HG03571 (cell line): ENCODE measurements around the gene IL2RA.
"Not testable (repeated sequence)": the region's sequence is repeated elsewhere in the genome, so short reads cannot be mapped to it uniquely, and the experiment has no call there.

Experiments
- ATAC-seq: cut with Tn5 transposase; IDR thresholded peaks from one replicate; pipeline ENCODE4 v1.9.1; 2021; ENCODE audit not compliant: unreplicated experiment

The IL2RA gene

DNA sequence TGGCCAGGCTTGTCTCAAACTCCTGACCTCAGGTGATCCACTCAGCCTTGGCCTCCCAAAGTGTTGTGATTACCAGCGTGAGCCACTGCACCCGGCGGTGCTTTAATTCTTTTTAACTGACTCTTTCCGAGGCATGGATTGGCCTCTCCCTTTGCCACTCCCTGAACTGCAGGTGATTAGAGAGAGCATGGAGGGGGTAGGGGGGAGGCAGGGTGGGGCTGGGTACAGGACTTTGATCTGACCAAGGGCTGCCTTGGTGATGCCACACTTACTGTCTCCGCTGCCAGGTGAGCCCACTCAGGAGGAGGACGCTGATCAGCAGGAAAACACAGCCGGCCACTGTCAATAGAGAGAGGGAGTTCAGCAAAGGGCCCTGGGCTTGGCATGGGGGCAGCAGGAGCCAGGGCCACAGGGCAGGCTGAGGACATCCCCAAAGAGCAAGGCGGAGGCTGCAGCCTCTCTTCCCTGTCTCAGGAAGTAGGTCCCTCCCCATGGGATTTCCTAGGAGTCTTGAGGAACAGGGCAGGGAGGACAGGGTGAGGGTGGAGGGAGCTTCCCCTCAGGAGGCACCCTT is 44.3 kb downstream of the IL2RA start:
- no peak for ATAC-seq

DNA sequence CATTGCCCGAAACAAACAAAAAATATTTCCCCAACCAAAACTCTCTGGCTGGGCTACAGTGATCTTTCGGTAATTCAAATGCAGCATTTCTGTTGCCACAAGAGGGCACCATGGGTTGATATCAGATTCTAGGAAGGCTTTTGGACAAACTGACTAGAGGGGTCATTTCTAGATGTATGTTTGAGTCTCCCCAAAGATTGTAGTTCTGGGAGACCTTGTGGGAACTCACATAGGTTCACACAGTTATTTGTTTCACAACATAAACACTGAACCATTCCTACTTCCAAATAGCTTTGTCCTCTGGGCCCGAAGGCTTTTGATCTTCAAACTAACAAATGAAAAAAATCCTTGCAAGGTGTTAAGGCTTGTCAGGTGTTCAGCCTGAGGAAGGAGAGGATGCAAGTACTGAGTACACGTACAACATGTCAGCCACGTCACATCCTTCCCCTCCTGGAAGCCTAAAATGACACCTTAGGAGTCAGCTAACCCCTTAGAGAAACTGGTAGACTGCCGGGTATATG is 47.9 kb downstream of the IL2RA start:
- no peak for ATAC-seq

DNA sequence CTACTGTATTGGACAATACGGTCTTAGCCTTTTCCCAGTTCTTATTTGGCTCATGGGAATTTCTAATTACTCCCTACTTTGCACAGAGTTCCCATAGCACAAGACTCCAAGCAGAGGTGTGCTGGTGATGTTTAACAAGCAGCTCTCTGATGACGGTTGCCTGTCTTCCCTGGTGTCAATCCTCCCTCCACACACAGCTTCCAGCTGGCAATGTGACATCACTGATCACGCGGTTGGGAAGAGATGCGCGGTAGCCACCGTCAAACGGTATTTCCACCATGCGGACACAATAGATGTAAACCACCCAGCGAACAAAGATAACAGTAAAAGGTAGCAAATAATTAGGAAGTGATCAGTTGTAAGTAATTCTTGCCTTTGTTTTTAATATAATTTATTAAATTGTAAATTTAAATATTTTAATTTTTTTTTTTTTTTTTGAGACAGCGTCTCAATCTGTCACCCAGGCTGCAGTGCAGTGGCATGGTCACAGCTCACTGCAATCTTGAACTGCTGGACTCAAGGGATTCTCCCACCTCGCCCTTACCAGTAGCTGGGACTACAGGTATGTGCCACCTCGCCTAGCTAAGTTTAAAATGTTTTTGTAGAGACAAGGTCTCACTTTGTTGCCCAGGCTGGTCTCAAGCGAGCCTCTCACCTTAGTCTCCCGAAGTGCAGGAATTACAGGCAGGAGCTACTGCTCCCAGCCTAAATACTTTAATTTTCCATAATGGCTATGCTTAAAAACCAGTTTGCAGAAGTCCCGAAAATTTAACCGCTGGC is 48.6 kb downstream of the IL2RA start:
- ATAC-seq, result no peak

DNA sequence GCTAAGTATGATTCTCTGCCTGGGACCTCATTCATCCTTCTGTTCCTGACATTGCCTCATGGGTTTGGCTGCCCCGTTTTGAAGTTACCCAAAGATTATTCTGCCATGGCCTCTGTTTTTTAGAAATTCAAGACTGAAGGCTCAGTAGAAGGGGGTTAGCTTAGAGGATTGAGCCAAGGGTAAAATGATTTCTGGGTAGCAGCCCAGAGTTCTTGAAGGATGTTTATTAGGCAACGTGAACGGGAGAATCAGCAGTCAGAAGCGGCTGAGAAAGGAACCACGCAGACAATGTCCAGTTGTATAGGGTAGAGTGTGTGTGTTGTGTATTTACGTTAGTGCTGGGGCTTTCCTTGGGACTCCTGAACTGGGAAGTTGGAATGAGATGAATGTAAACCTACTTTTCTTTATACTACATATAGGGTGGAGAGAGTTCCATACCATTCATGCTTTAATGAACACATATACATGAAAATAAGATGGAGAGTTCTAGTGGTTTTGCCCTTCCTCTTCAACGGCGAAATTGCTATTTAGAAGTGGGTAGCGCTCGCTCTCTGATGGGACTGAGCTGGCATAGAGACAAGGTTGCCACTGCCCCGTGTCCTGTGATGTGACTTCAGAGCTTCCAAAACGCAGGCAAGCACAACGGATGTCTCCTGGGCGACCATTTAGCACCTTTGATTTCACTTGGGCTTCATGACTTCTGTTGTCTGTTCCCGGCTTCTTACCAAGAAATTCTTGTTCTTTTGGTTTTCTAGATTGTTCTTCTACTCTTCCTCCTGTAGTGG is 49.9 kb downstream of the IL2RA start:
- ATAC-seq, result no peak

DNA sequence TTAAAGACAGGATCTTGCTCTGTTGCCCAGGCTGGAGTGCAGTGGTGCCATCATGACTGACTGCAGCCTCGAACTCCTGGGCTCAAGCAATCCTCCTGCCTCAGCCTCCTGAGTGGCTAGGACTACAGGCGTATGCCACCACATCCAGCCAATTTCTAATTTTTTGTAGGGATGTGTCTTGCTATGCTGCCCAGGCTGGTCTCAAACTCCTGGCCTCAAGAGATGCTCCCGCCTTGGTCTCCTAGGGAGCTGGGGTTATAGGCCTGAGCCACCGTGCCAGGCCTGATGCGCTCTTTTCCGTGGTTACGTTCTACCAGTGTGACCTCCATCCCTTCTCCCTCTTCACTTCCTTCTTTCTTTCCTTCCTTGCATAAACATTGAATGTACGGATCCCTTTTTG is 50.6 kb downstream of the IL2RA start:
- ATAC-seq, result no peak

DNA sequence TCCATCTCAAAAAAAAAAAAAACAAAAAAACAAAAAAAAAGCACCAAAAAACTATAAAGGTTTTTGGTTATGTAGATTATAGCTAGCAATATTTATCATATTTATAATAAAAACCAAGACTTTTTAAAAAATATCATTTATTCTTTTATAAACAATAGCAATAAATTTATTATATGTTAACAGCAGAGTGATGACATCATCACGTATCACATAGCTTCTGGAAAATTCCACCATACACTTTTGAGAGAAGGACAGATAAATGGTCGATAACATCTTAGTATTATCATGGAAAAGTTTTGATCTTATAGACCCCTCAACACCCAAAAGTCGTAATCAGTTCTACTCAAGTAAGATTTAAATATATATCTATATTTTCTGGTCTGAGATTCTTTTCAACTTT is 51.6 kb downstream of the IL2RA start:
- no peak for ATAC-seq

DNA sequence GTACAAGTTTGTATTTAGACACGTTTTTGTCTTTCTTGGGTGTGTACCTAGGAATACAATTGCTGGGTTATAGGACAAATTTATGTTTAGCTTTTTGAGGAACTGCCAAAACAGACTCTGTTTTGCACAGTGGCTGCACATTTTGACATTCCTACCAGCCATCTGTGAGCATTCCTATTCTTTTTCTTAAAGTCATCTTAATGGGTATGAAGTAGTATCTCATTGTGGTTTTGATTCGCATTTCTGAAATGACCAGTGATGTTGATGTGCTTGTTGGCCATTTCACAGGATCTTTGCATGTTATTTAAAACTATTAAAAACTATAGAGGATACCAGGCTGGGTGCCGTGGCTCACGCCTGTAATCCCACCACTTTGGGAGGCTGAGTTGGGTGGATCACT is 52.2 kb downstream of the IL2RA start:
- ATAC-seq, result no peak

DNA sequence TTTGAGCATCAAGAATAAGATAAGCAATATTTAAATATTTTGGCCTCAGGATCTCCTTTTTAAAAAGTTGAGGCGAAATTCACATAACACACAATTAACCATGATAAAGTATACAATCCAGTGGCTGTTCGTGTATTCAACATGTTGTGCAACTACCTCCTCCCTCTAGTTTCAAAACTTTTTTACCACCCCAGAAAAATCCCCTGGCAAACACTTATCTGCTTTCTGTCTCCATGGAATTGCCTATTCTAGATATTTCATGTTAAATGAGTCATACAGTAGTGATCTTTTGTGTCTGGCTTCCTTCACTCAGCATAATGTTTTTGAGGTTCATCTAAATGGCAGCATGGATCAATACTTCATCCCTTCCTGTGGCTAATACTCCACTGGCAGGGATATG is 53.0 kb downstream of the IL2RA start:
- ATAC-seq, result no peak

DNA sequence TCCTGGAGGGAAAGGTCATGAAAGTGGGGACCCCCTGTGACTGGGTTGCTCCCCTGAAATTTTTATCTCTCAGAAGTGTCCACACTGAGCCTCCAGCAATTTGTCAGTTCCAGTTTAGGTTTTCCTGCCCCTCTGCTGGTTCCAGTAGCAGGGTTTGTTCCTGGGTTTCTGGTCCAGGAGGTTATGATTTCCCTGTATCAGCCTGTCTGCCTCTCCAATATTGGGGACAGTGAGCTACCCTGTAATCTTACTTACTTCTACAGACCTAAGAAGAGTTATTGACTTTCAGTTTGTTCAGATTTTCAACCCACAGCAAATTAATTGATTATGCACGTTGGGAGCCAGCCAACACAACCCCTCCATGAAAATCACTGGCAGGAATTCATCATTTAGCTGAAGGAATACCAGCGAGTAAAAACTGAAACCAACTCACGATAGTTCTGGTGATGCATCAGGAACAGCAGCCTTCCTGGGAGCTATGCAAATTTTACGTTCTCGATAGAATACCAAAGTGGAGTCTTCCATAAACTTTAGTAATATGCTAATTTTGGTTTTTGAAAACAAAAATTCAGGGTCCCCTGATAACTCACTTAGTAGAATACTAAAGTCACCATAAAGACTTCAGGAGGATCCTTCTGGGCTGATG is 53.5 kb downstream of the IL2RA start:
- ATAC-seq, result no peak

DNA sequence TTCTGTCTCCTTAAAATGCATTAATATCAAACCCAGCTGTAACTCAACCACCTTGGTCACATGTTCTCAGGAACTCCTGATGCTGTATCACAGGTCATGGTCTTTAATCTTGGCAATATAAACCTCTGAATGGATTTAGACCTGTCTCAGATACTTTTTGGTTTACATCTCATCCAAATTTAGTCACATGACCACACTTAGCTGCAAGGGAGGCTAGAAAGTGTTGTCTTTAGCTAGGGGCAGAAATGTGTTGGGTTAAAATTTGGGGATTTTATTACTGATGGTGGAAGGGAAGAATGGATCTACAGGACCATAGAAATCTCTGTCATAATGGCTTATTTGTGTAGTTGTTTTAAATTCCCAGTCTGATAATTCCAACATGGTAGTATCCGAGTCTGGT is 55.2 kb downstream of the IL2RA start:
- no peak for ATAC-seq

DNA sequence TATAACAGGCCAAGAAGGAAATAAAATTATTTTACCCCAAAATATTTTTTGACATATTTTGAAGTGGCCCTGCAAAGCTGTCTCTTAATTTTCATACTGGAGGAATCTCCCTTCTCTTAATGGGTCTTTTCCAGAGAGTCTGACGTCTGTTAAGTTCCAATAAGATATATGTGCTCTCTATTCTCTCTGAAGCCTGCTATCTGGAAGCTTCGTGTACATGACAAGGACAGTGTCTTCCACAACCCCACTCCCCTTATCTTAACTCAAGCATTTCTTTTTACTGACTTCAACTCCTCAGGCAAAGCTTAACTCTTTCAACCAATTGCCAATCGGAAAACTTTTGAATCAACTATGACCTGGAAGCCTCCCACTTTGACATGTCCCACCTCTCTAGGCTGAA is 55.6 kb downstream of the IL2RA start:
- no peak for ATAC-seq

DNA sequence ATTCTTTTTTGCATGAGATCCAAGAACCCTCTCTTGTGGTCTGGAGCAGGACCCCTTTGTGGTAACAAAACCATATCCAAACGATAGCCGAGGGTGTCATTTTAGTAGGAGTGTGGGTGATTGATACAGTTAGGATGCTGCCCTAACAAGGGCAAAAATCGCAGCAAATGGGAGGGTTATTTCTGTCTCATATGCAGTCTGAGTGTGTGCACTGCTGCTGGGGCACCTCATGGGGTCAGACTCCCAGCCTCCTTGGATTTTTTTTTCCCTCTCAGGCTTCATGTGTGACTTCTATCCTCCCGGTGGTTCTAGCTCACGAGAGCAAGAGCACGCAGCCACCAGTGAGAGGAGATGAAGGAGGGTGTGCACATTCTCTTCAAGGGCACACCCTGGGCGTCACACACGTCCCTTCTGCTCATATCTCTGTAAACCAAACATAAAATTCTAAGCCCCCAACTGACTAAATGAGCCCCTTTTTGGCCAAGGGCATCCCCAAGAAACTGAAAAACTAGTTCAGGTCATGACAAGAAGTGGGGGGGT is 56.2 kb downstream of the IL2RA start:
- ATAC-seq, result no peak

DNA sequence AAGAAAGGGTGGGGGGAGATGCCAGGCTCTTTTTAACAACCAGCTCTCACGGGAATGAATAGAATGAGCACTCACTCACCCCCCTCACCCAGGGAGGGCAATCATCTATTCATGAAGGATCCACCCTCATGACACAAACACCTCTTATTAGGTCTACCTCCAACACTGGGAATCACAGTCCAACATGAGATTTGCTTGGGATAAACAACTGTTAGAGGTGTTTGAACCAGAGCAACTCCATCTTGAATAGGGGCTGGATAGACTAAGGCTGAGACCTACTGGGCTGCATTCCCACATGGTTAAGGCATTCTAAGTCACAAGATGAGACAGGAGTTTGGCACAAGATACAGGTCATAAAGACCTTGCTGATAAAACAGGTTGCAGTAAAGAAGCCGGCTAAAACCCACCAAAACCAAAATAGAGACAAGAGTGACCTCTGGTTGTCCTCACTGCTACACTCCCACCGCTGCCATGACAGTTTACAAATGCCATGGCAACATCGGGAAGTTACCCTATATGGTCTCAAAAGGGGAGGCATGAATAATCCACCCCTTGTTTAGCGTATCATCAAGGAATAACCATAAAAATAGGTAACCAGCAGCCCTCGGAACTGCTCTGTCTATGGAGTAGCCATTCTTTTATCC is 56.9 kb downstream of the IL2RA start:
- not testable (repeated sequence) for ATAC-seq

DNA sequence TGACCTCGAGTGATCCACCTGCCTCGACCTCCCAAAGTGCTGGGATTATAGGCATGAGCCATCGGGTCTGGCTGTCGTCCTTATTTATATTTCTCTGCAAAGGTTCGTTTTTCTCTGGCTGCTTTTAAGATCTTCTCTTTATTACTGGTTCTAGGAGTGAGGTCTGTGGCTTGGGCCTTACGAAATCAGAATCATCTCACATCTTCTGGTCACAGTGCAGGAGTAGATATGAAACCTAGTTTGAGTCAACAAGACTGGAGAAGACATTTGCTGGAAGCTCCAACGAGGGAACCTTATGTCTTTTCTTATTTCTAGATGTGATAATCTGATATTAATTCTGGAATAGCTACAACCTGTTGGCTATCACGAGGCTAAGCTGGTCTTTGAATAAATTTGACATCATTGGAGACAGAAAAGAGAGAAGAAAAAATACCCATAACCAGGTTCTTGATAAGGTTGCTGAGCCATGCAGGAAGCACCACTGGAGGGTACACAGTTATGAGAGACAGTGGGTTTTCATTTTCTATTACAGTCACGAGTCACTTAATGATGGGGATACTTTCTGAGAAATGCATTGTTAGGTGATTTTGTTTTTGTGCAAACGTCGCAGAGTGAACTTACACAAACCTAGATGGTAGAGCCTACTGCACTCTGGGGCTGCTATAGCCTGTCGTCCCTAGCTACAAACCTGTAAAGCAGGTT is 59.2 kb downstream of the IL2RA start:
- ATAC-seq, result no peak

DNA sequence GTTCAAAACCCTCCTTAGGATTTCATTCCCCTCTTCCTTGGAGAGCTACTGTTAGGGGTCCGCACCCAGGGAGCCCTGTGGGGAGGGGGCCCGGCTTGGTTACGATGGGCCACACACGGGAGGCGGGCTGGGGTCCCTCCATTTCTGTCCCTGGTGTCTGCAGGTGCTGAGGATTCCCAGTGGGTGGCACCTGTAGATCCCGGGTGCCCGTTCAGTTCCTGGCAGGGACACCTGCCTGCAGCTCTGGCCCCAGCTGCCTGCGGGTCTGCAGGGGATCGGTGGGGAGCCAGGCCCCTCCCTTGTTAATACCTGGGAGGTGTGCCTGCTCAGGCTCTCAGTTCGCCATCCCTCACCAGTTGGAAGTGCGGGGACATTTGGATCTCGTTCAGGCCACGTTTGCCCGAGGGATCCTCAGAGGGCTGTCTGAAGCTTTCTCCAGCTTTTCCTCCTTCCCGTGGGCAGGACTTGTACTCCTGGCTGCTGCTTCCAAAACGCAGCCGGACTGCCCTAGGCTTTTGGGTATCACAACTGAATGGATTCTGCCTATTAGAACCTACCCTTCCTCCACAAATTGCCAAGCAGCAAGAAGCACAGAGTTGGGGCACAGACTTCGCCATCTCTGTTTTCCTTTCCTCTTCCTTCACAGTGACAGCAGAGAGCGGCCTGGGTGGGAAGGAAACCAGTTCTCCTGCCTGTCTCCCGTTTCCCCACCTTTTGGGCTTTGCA is 62.6 kb downstream of the IL2RA start:
- no peak for ATAC-seq

DNA sequence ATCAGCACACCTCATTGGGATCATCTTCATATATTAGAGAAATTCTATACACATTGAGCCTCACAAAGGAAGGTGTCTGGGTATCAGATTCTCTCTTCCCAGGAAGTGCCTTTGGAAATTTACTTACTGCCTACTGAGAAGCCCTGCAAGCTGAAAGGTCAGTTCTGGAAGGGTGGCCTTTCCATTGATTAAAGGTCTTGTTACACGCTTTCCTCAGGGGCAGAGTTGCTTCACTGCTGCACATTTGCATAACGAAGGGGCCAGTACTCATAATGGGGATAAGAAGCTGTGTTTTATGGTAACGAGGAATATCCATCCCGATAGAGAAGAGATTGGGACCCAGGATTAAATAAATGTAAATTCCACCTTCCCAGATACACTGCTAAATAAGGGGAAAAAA is 65.5 kb downstream of the IL2RA start:
- no peak for ATAC-seq

DNA sequence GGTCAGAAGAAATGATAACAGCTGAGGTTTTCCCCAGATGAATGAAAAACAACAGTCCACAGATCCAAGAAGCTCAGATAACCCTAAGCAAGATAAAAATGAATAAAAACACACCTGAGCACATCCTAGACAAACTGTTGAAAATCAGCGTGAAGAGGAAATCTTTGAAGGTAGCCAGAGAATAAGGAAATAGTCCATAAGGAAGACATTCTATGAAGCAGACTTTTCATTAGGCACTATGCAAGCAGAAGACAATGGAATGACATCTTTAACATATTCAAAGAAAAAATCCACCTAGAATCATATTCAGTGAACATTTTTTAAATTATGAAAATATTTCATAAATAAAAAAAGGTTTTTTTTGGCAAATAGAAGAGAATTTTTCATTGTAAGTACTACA is 69.8 kb downstream of the IL2RA start:
- no peak for ATAC-seq

DNA sequence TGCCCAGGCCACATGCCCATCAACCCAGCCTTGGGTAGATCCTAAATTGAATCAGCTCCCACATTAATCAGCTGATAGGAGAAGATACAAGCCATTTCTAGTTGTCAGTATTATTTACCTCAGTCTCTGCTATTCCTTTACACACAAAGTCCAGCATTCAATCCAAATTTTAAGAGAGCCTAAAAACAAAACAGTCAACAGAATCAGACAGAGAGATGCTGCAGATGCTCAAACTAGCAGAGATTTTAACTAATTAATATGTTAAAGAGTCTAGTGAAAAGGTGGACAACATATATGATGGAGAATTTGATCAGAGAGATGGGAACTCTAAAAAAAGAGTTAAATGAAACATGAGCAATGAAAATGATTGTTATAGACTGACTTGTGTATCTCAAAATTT is 70.5 kb downstream of the IL2RA start:
- ATAC-seq, result no peak

DNA sequence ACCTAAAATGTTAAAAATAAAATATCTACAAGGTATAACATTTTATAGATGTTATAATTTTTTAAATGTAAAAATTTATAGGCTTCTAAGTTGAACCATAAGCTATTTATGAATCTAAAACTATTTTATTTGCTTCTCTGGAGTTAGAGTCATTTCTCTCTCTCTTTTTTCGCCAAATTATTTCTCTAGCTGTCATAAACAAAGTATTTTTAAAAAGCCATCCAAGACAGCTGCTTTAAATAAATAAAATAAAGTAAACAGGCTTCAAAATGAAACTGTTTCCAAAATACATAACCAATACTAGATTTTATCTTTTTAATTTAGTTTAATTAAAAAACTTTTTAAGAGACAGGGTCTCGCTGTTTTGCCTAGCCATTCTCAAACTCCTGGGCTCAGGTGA is 72.4 kb downstream of the IL2RA start:
- no peak for ATAC-seq
